ENCODE results near the gene CDC14B.

DNA sequence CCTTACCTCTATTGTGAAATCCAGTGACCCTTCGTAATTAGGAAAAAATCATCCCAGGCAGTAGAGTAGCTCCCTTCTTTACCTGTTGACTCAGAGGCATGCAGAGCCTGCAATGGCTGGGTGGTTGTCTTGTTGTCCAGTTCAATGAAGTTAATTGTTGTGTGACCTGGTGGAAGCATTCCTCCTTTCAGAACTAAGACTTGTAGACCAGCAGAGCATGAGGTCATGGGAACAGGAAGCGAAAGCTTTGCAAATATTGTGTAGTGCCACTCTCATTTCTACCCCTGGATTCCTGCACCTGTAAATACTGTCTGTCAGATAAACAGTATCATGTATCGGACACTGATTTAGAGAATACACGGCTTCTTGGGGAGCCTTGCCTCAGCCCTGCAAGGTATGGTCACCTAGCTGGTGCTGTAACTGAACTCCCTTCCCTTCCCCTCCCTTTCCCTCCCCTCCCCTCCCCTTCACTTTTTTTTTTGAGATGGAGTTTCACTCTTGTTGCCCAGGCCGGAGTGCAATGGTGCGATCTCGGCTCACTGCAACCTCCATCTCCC is 41.1 kb upstream of the CDC14B start:
- TF ChIP-seq, protein P1, sequence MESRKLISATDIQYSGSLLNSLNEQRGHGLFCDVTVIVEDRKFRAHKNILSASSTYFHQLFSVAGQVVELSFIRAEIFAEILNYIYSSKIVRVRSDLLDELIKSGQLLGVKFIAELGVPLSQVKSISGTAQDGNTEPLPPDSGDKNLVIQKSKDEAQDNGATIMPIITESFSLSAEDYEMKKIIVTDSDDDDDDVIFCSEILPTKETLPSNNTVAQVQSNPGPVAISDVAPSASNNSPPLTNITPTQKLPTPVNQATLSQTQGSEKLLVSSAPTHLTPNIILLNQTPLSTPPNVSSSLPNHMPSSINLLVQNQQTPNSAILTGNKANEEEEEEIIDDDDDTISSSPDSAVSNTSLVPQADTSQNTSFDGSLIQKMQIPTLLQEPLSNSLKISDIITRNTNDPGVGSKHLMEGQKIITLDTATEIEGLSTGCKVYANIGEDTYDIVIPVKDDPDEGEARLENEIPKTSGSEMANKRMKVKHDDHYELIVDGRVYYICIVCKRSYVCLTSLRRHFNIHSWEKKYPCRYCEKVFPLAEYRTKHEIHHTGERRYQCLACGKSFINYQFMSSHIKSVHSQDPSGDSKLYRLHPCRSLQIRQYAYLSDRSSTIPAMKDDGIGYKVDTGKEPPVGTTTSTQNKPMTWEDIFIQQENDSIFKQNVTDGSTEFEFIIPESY (IDR thresholded peaks at IDR 0.05): no peak
- TF ChIP-seq CTCF (IDR thresholded peaks at IDR 0.05; ENCODE audit: low read depth, low read length, missing input control): no peak
- TF ChIP-seq TAF1 (conservative IDR thresholded peaks at IDR 0.05): no peak
- no peak for TF ChIP-seq EGR1 (IDR thresholded peaks at IDR 0.05; ENCODE audit: low read depth in 2 of 2)
- no peak for TF ChIP-seq RXRA (IDR thresholded peaks at IDR 0.05)
- no peak for TF ChIP-seq FOXA1 (IDR thresholded peaks at IDR 0.05)
- TF ChIP-seq MAX (IDR thresholded peaks at IDR 0.05): no peak
- TF ChIP-seq, protein P2, sequence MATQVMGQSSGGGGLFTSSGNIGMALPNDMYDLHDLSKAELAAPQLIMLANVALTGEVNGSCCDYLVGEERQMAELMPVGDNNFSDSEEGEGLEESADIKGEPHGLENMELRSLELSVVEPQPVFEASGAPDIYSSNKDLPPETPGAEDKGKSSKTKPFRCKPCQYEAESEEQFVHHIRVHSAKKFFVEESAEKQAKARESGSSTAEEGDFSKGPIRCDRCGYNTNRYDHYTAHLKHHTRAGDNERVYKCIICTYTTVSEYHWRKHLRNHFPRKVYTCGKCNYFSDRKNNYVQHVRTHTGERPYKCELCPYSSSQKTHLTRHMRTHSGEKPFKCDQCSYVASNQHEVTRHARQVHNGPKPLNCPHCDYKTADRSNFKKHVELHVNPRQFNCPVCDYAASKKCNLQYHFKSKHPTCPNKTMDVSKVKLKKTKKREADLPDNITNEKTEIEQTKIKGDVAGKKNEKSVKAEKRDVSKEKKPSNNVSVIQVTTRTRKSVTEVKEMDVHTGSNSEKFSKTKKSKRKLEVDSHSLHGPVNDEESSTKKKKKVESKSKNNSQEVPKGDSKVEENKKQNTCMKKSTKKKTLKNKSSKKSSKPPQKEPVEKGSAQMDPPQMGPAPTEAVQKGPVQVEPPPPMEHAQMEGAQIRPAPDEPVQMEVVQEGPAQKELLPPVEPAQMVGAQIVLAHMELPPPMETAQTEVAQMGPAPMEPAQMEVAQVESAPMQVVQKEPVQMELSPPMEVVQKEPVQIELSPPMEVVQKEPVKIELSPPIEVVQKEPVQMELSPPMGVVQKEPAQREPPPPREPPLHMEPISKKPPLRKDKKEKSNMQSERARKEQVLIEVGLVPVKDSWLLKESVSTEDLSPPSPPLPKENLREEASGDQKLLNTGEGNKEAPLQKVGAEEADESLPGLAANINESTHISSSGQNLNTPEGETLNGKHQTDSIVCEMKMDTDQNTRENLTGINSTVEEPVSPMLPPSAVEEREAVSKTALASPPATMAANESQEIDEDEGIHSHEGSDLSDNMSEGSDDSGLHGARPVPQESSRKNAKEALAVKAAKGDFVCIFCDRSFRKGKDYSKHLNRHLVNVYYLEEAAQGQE (IDR thresholded peaks at IDR 0.05): no peak

Data from liver (tissue), 3 donors.